Measurements from ENCODE around the gene COX7A2L. TPM values are rescaled to one million over a fixed set of nuclear protein-coding genes. Genes with fewer than 3 reads are reported as not detected.
"Not testable (repeated sequence)": the region's sequence is repeated elsewhere in the genome, so short reads cannot be mapped to it uniquely, and the experiment has no call there.

Gene COX7A2L
- total and polyA plus RNA-seq, 2 experiments from 2014 or later = 112 to 149 TPM

DNA sequence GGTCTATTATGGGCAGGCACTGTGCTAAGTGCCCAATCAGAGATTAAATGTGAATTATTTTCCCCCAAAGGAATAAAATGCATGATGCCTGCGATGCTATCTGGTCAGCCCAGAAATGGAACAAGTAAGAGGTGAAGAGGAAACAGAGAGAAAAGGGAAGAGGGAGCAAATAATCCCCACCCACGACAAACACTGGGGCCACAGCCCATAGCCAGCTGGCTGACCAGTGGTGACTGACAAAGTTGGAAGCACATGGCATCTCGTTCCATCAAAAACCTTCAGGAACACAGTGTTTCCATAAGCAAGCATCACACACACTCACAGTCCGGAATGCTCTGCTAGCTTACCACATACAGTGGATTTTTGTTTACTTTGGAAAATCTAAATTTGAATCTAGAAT, 21.1 kb upstream of the COX7A2L start (continued):
- TF ChIP-seq, protein P1, sequence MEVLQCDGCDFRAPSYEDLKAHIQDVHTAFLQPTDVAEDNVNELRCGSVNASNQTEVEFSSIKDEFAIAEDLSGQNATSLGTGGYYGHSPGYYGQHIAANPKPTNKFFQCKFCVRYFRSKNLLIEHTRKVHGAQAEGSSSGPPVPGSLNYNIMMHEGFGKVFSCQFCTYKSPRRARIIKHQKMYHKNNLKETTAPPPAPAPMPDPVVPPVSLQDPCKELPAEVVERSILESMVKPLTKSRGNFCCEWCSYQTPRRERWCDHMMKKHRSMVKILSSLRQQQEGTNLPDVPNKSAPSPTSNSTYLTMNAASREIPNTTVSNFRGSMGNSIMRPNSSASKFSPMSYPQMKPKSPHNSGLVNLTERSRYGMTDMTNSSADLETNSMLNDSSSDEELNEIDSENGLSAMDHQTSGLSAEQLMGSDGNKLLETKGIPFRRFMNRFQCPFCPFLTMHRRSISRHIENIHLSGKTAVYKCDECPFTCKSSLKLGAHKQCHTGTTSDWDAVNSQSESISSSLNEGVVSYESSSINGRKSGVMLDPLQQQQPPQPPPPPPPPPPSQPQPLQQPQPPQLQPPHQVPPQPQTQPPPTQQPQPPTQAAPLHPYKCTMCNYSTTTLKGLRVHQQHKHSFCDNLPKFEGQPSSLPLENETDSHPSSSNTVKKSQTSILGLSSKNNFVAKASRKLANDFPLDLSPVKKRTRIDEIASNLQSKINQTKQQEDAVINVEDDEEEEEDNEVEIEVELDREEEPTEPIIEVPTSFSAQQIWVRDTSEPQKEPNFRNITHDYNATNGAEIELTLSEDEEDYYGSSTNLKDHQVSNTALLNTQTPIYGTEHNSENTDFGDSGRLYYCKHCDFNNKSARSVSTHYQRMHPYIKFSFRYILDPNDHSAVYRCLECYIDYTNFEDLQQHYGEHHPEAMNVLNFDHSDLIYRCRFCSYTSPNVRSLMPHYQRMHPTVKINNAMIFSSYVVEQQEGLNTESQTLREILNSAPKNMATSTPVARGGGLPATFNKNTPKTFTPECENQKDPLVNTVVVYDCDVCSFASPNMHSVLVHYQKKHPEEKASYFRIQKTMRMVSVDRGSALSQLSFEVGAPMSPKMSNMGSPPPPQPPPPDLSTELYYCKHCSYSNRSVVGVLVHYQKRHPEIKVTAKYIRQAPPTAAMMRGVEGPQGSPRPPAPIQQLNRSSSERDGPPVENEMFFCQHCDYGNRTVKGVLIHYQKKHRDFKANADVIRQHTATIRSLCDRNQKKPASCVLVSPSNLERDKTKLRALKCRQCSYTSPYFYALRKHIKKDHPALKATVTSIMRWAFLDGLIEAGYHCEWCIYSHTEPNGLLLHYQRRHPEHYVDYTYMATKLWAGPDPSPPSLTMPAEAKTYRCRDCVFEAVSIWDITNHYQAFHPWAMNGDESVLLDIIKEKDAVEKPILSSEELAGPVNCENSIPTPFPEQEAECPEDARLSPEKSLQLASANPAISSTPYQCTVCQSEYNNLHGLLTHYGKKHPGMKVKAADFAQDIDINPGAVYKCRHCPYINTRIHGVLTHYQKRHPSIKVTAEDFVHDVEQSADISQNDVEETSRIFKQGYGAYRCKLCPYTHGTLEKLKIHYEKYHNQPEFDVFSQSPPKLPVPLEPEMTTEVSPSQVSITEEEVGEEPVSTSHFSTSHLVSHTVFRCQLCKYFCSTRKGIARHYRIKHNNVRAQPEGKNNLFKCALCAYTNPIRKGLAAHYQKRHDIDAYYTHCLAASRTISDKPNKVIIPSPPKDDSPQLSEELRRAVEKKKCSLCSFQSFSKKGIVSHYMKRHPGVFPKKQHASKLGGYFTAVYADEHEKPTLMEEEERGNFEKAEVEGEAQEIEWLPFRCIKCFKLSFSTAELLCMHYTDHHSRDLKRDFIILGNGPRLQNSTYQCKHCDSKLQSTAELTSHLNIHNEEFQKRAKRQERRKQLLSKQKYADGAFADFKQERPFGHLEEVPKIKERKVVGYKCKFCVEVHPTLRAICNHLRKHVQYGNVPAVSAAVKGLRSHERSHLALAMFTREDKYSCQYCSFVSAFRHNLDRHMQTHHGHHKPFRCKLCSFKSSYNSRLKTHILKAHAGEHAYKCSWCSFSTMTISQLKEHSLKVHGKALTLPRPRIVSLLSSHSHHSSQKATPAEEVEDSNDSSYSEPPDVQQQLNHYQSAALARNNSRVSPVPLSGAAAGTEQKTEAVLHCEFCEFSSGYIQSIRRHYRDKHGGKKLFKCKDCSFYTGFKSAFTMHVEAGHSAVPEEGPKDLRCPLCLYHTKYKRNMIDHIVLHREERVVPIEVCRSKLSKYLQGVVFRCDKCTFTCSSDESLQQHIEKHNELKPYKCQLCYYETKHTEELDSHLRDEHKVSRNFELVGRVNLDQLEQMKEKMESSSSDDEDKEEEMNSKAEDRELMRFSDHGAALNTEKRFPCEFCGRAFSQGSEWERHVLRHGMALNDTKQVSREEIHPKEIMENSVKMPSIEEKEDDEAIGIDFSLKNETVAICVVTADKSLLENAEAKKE (CRISPR knock-in tag; IDR thresholded peaks at IDR 0.05) = no peak
- TF ChIP-seq ZNF114 (CRISPR knock-in tag; IDR thresholded peaks at IDR 0.05) = no peak

DNA sequence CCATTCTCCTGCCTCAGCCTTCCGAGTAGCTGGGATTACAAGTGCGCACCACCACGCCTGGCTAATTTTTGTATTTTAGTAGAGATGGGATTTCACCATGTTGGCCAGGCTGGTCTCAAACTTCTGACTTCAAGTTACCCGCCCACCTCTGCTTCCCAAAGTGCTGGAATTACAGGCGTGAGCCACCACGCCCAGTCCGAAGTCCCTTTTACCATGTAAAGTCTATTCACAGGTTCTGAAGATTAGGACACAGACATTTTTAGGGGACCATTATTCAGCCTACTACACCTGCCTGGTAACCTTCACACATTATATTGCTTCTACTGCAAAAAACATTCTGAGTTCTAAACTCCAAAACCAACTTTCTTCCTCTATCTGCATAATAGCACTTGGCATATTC, 19.0 kb upstream of the COX7A2L start:
- not testable (repeated sequence) for H3K36me3 Mint-ChIP-seq (ENCODE audit: low read depth); H3K27me3 ChIP-seq (ENCODE audit: insufficient read depth); H3K4me2 ChIP-seq; H3K4me1 Mint-ChIP-seq; H3K27ac ChIP-seq (ENCODE audit: low read depth); H3K27ac Mint-ChIP-seq; ATAC-seq; H2AFZ ChIP-seq; H3K4me3 ChIP-seq; H3K9me3 Mint-ChIP-seq; H3F3A ChIP-seq (replicated peaks; ENCODE audit: low read depth); H3K4me1 ChIP-seq (ENCODE audit: insufficient read depth); H3K4me3 Mint-ChIP-seq; H3K27me3 Mint-ChIP-seq (ENCODE audit: insufficient read depth, low read depth, poor library complexity); H3K79me2 ChIP-seq (replicated peaks; ENCODE audit: insufficient read depth); H3K9me2 ChIP-seq (ENCODE audit: insufficient read depth); DNase-seq (ENCODE audit: low spot score); H4K20me1 ChIP-seq (replicated peaks; ENCODE audit: insufficient read depth); H3K36me3 ChIP-seq (ENCODE audit: insufficient read depth)

GRCh38 chr2:42378415-42378814, 17.4 kb upstream of the COX7A2L start:
- no peak overlapping the region for H3K4me2 ChIP-seq
- H3K27me3 ChIP-seq (ENCODE audit: insufficient read depth) = no peaks in the 10 kb centered on the region
- H3F3A ChIP-seq (replicated peaks; ENCODE audit: low read depth) = no peaks in the 10 kb centered on the region
- no peak overlapping the region for H3K27ac ChIP-seq (ENCODE audit: low read depth)
- H4K20me1 ChIP-seq (replicated peaks; ENCODE audit: insufficient read depth) = no peaks in the 10 kb centered on the region
- H3K36me3 ChIP-seq (ENCODE audit: insufficient read depth) = no peaks in the 10 kb centered on the region
- no peaks in the 10 kb centered on the region for H3K9me2 ChIP-seq (ENCODE audit: insufficient read depth)
- H3K4me1 ChIP-seq (ENCODE audit: insufficient read depth) = no peaks in the 10 kb centered on the region
- peaks cover 5% of the 10 kb centered on the region for H3K27me3 Mint-ChIP-seq (ENCODE audit: insufficient read depth, low read depth, poor library complexity)
- H3K27ac Mint-ChIP-seq = no peak overlapping the region
- no peak for DNase-seq (ENCODE audit: low spot score)
- H3K36me3 Mint-ChIP-seq (ENCODE audit: low read depth) = no peaks in the 10 kb centered on the region
- H3K4me3 Mint-ChIP-seq = no peak overlapping the region
- no peak for ATAC-seq
- no peaks in the 10 kb centered on the region for H3K79me2 ChIP-seq (replicated peaks; ENCODE audit: insufficient read depth)
- H3K9me3 Mint-ChIP-seq = no peaks in the 10 kb centered on the region
- no peaks in the 10 kb centered on the region; the same call in 2 of the 3 replicates for H3K4me1 Mint-ChIP-seq
- H2AFZ ChIP-seq = no peak overlapping the region
- H3K4me3 ChIP-seq = no peak overlapping the region
- TF ChIP-seq, protein P1 (CRISPR knock-in tag; IDR thresholded peaks at IDR 0.05) = no peak
